Measurements from ENCODE around the gene MYH10. TPM values are rescaled to one million over a fixed set of nuclear protein-coding genes. Genes with fewer than 3 reads are reported as not detected.
A peak's percentile ranks its signal among the peaks of the same experiment; 100 is the strongest.

Gene MYH10
- total and polyA plus RNA-seq, 9 of the 15 experiments (the other 6 are each of a cell fraction or from before 2014, with no cell fraction given) = 16.3 to 95.3 (median 39.7) TPM

GRCh38 chr17:8542599-8543502 is 87.7 kb downstream of the MYH10 start (continued):
- no peak for TF ChIP-seq BHLHE40 (IDR thresholded peaks at IDR 0.05; ENCODE audit: low read length)
- no peak for TF ChIP-seq SP2 (IDR thresholded peaks at IDR 0.05; ENCODE audit: extremely low read depth, low read depth, low read length, poor library complexity, severe bottlenecking)
- TF ChIP-seq RBBP5 (IDR thresholded peaks at IDR 0.05; ENCODE audit: borderline replicate concordance, insufficient read depth, low read length, poor library complexity, severe bottlenecking) = no peak
- TF ChIP-seq BRD9 (IDR thresholded peaks at IDR 0.05; ENCODE audit: low read depth, partially characterized antibody) = no peak
- TF ChIP-seq ZZZ3 (IDR thresholded peaks at IDR 0.05) = no peak
- no peak for TF ChIP-seq NR2C2 (CRISPR knock-in tag; IDR thresholded peaks at IDR 0.05)
- peak; percentile 69; the same call in 1 of the 2 replicates for TF ChIP-seq NR2C2 (tag; IDR thresholded peaks at IDR 0.05)
- TF ChIP-seq NR3C1 (CRISPR knock-in tag; IDR thresholded peaks at IDR 0.05) = no peak
- TF ChIP-seq, protein P1, sequence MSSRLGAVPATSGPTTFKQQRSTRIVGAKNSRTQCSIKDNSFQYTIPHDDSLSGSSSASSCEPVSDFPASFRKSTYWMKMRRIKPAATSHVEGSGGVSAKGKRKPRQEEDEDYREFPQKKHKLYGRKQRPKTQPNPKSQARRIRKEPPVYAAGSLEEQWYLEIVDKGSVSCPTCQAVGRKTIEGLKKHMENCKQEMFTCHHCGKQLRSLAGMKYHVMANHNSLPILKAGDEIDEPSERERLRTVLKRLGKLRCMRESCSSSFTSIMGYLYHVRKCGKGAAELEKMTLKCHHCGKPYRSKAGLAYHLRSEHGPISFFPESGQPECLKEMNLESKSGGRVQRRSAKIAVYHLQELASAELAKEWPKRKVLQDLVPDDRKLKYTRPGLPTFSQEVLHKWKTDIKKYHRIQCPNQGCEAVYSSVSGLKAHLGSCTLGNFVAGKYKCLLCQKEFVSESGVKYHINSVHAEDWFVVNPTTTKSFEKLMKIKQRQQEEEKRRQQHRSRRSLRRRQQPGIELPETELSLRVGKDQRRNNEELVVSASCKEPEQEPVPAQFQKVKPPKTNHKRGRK (tag; IDR thresholded peaks at IDR 0.05) = no peak
- TF ChIP-seq JUND (IDR thresholded peaks at IDR 0.05; ENCODE audit: borderline replicate concordance, low read depth, low read length) = no peak
- no peak; the same call in 2 of the 3 replicates for TF ChIP-seq JUND (tag; IDR thresholded peaks at IDR 0.05; ENCODE audit: borderline replicate concordance, low read depth, low read length)
- no peak for TF ChIP-seq PRPF4 (IDR thresholded peaks at IDR 0.05; ENCODE audit: insufficient read depth, low read depth, low read length, poor library complexity, severe bottlenecking)
- no peak for TF ChIP-seq NFE2L1 (tag; IDR thresholded peaks at IDR 0.05; ENCODE audit: borderline replicate concordance, low read depth)
- TF ChIP-seq ETV1 (tag; conservative IDR thresholded peaks at IDR 0.05; ENCODE audit: low read depth) = no peak
- TF ChIP-seq CCNT2 (IDR thresholded peaks at IDR 0.05; ENCODE audit: borderline replicate concordance, extremely low read depth, insufficient read length, low read depth, low read length) = no peak
- no peak for TF ChIP-seq MXD1 (CRISPR knock-in tag; IDR thresholded peaks at IDR 0.05; ENCODE audit: borderline replicate concordance, poor library complexity, severe bottlenecking)
- no peak for TF ChIP-seq CHD4 (IDR thresholded peaks at IDR 0.05; ENCODE audit: insufficient read depth, insufficient replicate concordance, low read depth, low read length, poor library complexity, severe bottlenecking)
- TF ChIP-seq ATF2 (CRISPR knock-in tag; IDR thresholded peaks at IDR 0.05) = no peak
- TF ChIP-seq BACH1 (tag; IDR thresholded peaks at IDR 0.05) = peak; percentile 85; the same call in 1 of the 2 replicates
- TF ChIP-seq TAF7 (tag; IDR thresholded peaks at IDR 0.05) = no peak

All from K562 (cell line).